Peyer's patch (tissue), 4 donors: ENCODE results near the gene CD44.

Experiments
- CTCF ChIP-seq, 6 experiments: fragments of 450-650 bp in 4 of 6; fragments of 200-600 bp in 2 of 6; sonication (generic) in 1 of 6; IDR thresholded peaks; one replicate each; pipeline ENCODE4 v1.5.1; 2017 to 2019; ENCODE audit warnings: antibody characterized with exemption in 6 of 6, mild to moderate bottlenecking in 3 of 6, moderate library complexity in 1 of 6
- POLR2A ChIP-seq, 2 donors: fragments of 450-650 bp; IDR thresholded peaks; one replicate each; pipeline ENCODE4 v1.5.1; 2017; ENCODE audit warnings: antibody characterized with exemption in 2 of 2, mild to moderate bottlenecking in 2 of 2, moderate library complexity in 2 of 2

GRCh38 chr11:35257281-35257680 lies 118.3 kb downstream of the CD44 start:
- no peak for TF ChIP-seq CTCF (IDR thresholded peaks at IDR 0.05)
- TF ChIP-seq POLR2A (IDR thresholded peaks at IDR 0.05) = no peak
